Liver (tissue), 9 donors: ENCODE measurements around the gene PRPF18. TPM values are rescaled to one million over a fixed set of nuclear protein-coding genes. Genes with fewer than 3 reads are reported as not detected.

Experiments used
- DNase-seq: peaks from one replicate; pipeline ENCODE4 v3.0.0-alpha.2; 2017; ENCODE audit warnings: low spot score
- H3K27ac ChIP-seq, 2 donors: one replicate each; pipeline ENCODE4 v1.7.0; 2013; ENCODE audit warnings: inconsistent platforms in 2 of 2, low read length in 2 of 2, control low read depth in 1 of 2, low read depth in 1 of 2, mild to moderate bottlenecking in 1 of 2
- H3K27me3 ChIP-seq, 4 donors: one replicate each; pipeline versions ENCODE4 v1.6.1 to v1.7.0; 2013; ENCODE audit warnings: low read length in 3 of 4, inconsistent platforms in 1 of 4, mild to moderate bottlenecking in 1 of 4, moderate library complexity in 1 of 4; ENCODE audit not compliant: control insufficient read depth in 4 of 4, insufficient read depth in 4 of 4
- H3K36me3 ChIP-seq, 4 donors: one replicate each; pipeline versions ENCODE4 v1.6.1 to v1.7.0; 2013; ENCODE audit warnings: low read length in 3 of 4, mild to moderate bottlenecking in 3 of 4, low read depth in 1 of 4, moderate library complexity in 1 of 4; ENCODE audit not compliant: control insufficient read depth in 4 of 4, insufficient read depth in 3 of 4
- H3K4me1 ChIP-seq, 4 donors: one replicate each; pipeline versions ENCODE4 v1.6.1 to v1.7.0; 2013; ENCODE audit warnings: low read length in 3 of 4, mild to moderate bottlenecking in 3 of 4, moderate library complexity in 1 of 4; ENCODE audit not compliant: control insufficient read depth in 4 of 4, insufficient read depth in 4 of 4
- H3K4me3 ChIP-seq, 3 donors: one replicate each; pipeline versions ENCODE4 v1.6.1 to v1.7.0; 2013; ENCODE audit warnings: low read length in 3 of 3, control low read depth in 1 of 3, low read depth in 1 of 3, mild to moderate bottlenecking in 1 of 3
- H3K9ac ChIP-seq, 2 donors: one replicate each; pipeline ENCODE4 v1.7.0; 2013; ENCODE audit warnings: low read length in 2 of 2, mild to moderate bottlenecking in 2 of 2, moderate library complexity in 2 of 2, control low read depth in 1 of 2, low read depth in 1 of 2
- H3K9me3 ChIP-seq, 4 donors: one replicate each; pipeline versions ENCODE4 v1.6.1 to v1.7.0; 2013; ENCODE audit warnings: low read length in 3 of 4; ENCODE audit not compliant: control insufficient read depth in 4 of 4
- EGR1 ChIP-seq, 2 donors: IDR thresholded peaks; 2 replicates each; pipeline ENCODE4 v1.6.1; 2016 to 2018; ENCODE audit warnings: antibody characterized with exemption in 2 of 2, low read depth in 2 of 2
- FOXA1 ChIP-seq: IDR thresholded peaks from 2 replicates; pipeline ENCODE4 v1.6.1; 2016; ENCODE audit warnings: antibody characterized with exemption
- FOXA2 ChIP-seq: IDR thresholded peaks from 2 replicates; pipeline ENCODE4 v1.6.1; 2016; ENCODE audit warnings: antibody characterized with exemption
- GABPA ChIP-seq, 2 donors: IDR thresholded peaks in 1 of 2; conservative IDR thresholded peaks in 1 of 2; 2 replicates each; pipeline ENCODE4 v1.6.1; 2016; ENCODE audit warnings: antibody characterized with exemption in 2 of 2, mild to moderate bottlenecking in 1 of 2, moderate library complexity in 1 of 2
- HNF4A ChIP-seq, 2 donors: conservative IDR thresholded peaks; 2 replicates each; pipeline ENCODE4 v1.6.1; 2016; ENCODE audit warnings: antibody characterized with exemption in 2 of 2, mild to moderate bottlenecking in 2 of 2
- HNF4G ChIP-seq: IDR thresholded peaks from 2 replicates; pipeline ENCODE4 v1.6.1; 2016; ENCODE audit warnings: antibody characterized with exemption
- RAD21 ChIP-seq, 2 donors: IDR thresholded peaks; 2 replicates each; pipeline ENCODE4 v1.6.1; 2016; ENCODE audit warnings: antibody characterized with exemption in 2 of 2, mild to moderate bottlenecking in 2 of 2
- RXRA ChIP-seq, 2 donors: IDR thresholded peaks; 2 replicates each; pipeline ENCODE4 v1.6.1; 2017 to 2018; ENCODE audit warnings: antibody characterized with exemption in 2 of 2, mild to moderate bottlenecking in 1 of 2
- SP1 ChIP-seq: IDR thresholded peaks from 2 replicates; pipeline ENCODE4 v1.6.1; 2018; ENCODE audit warnings: antibody characterized with exemption, mild to moderate bottlenecking
- TAF1 ChIP-seq: conservative IDR thresholded peaks from 2 replicates; pipeline ENCODE4 v1.6.1; 2016; ENCODE audit warnings: antibody characterized with exemption, mild to moderate bottlenecking
- YY1 ChIP-seq: IDR thresholded peaks from 2 replicates; pipeline ENCODE4 v1.6.1; 2016; ENCODE audit warnings: antibody characterized with exemption, mild to moderate bottlenecking
- WGBS: extraction: QIAGEN DNeasy Blood & Tissue Kit; methylation state at CpG from one replicate; pipeline ENCODE4 v1.1.7; 2013; 5-methylcytosine and 5-hydroxymethylcytosine counted together
- polyA plus RNA-seq, 2 donors: library from polyadenylated mRNA; stranded (reverse) in 1 of 2; unstranded in 1 of 2; fragments of 200-250 nt in 1 of 2; fragments of >200 nt in 1 of 2; fragmentation: Nextera tagmentation in 1 of 2; extraction: Ambion mirVana in 1 of 2; gene quantifications; one replicate each; pipeline versions ENCODE4 v1.2.1 to v1.2.3, GENCODE V29; 2013 to 2015
- total RNA-seq, 2 donors: library from RNA; depleted of rRNA; stranded (reverse); fragments of >200 nt; gene quantifications; one replicate each; pipeline ENCODE4 v1.2.3, GENCODE V29; 2014
- TF ChIP-seq, protein P1 (sequence below): IDR thresholded peaks from 2 replicates; pipeline ENCODE4 v1.6.1; 2016; ENCODE audit warnings: antibody characterized with exemption
- TF ChIP-seq, protein P2 (sequence below): IDR thresholded peaks from 2 replicates; pipeline ENCODE4 v1.6.1; 2016; ENCODE audit warnings: antibody characterized with exemption, mild to moderate bottlenecking
- TF ChIP-seq, protein P3 (sequence below): fragments of 150-350 bp; IDR thresholded peaks from 2 replicates; pipeline ENCODE4 v1.5.1; 2017; ENCODE audit warnings: improper control_type of control experiment, low read depth, low read length; ENCODE audit not compliant: missing input control
- TF ChIP-seq, protein P4 (sequence below): IDR thresholded peaks from 2 replicates; pipeline ENCODE4 v1.6.1; 2016; ENCODE audit warnings: antibody characterized with exemption
- TF ChIP-seq, protein P5 (sequence below): IDR thresholded peaks from 2 replicates; pipeline ENCODE4 v1.6.1; 2016; ENCODE audit warnings: antibody characterized with exemption
- donor health status: healthy.
- donor health status: healthy.
- donor health status: healthy.
- donor health status: healthy.
- donor health status: healthy.

Gene PRPF18
- total and polyA plus RNA-seq, 4 donors: 10.0 to 28.3 (median 14.5) TPM

DNA sequence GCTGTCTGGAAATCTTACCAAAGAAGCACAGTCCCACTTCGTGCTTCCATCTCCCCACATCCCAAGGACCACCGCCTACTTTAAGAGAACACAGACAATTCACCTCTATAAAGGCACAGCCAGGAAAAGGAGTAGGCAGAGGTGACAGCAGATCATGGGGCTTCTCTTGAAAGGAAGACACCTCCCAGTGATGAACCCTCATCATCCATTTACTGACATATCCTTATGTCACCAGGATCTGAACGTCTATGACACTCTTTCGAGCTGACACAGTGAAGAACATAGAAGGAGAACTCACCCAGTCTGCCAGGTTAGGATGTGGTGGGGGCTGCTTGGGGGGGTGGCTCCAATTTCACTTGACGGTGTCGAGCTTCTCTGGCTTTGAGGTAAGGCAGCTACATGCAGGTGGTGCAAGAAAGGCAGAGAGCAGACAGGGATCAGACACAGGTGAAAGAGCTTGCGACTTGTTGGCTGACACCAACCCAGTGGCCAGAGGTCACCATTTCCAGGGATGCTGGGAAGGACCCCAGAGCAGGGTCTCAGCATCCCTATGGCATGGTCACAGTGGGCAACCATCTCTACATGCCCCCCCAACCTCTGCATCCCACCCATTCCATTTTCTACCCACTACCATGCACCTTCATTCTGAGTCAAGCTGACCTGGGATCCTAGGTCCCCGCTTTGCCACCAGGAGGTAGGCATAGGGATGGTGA lies 67.5 kb downstream of the PRPF18 start:
- no peak for DNase-seq
- Histone ChIP-seq H3K27me3 (no peaks in the 10 kb centered on the region), H3K9me3 (no peaks in the 10 kb centered on the region), H3K9ac (no peak overlapping the region), H3K4me1 (peaks cover 0 to 3% (median 0%) of the 10 kb centered on the region in 4 donors), H3K27ac (no peak overlapping the region), H3K4me3 (no peak overlapping the region), H3K36me3 (peaks cover 9 to 67% (median 49%) of the 10 kb centered on the region in 4 donors)
- 95% methylated on average over 8 of the region's 8 CpGs for WGBS
- TF ChIP-seq, protein P1, sequence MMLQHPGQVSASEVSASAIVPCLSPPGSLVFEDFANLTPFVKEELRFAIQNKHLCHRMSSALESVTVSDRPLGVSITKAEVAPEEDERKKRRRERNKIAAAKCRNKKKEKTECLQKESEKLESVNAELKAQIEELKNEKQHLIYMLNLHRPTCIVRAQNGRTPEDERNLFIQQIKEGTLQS: no peak
- TF ChIP-seq, protein P2, sequence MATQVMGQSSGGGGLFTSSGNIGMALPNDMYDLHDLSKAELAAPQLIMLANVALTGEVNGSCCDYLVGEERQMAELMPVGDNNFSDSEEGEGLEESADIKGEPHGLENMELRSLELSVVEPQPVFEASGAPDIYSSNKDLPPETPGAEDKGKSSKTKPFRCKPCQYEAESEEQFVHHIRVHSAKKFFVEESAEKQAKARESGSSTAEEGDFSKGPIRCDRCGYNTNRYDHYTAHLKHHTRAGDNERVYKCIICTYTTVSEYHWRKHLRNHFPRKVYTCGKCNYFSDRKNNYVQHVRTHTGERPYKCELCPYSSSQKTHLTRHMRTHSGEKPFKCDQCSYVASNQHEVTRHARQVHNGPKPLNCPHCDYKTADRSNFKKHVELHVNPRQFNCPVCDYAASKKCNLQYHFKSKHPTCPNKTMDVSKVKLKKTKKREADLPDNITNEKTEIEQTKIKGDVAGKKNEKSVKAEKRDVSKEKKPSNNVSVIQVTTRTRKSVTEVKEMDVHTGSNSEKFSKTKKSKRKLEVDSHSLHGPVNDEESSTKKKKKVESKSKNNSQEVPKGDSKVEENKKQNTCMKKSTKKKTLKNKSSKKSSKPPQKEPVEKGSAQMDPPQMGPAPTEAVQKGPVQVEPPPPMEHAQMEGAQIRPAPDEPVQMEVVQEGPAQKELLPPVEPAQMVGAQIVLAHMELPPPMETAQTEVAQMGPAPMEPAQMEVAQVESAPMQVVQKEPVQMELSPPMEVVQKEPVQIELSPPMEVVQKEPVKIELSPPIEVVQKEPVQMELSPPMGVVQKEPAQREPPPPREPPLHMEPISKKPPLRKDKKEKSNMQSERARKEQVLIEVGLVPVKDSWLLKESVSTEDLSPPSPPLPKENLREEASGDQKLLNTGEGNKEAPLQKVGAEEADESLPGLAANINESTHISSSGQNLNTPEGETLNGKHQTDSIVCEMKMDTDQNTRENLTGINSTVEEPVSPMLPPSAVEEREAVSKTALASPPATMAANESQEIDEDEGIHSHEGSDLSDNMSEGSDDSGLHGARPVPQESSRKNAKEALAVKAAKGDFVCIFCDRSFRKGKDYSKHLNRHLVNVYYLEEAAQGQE: no peak
- TF ChIP-seq GABPA (IDR thresholded peaks at IDR 0.05 in 1 of 2, conservative IDR thresholded peaks at IDR 0.05 in 1 of 2) (no peak), FOXA2 (no peak), EGR1 (IDR thresholded peaks at IDR 0.05; ENCODE audit: low read depth in 2 of 2) (no peak), FOXA1 (no peak), RXRA (IDR thresholded peaks at IDR 0.05) (no peak), TAF1 (no peak), HNF4A (conservative IDR thresholded peaks at IDR 0.05) (no peak), RAD21 (IDR thresholded peaks at IDR 0.05) (no peak), SP1 (no peak)
- TF ChIP-seq, protein P3, sequence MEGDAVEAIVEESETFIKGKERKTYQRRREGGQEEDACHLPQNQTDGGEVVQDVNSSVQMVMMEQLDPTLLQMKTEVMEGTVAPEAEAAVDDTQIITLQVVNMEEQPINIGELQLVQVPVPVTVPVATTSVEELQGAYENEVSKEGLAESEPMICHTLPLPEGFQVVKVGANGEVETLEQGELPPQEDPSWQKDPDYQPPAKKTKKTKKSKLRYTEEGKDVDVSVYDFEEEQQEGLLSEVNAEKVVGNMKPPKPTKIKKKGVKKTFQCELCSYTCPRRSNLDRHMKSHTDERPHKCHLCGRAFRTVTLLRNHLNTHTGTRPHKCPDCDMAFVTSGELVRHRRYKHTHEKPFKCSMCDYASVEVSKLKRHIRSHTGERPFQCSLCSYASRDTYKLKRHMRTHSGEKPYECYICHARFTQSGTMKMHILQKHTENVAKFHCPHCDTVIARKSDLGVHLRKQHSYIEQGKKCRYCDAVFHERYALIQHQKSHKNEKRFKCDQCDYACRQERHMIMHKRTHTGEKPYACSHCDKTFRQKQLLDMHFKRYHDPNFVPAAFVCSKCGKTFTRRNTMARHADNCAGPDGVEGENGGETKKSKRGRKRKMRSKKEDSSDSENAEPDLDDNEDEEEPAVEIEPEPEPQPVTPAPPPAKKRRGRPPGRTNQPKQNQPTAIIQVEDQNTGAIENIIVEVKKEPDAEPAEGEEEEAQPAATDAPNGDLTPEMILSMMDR: no peak
- TF ChIP-seq, protein P4, sequence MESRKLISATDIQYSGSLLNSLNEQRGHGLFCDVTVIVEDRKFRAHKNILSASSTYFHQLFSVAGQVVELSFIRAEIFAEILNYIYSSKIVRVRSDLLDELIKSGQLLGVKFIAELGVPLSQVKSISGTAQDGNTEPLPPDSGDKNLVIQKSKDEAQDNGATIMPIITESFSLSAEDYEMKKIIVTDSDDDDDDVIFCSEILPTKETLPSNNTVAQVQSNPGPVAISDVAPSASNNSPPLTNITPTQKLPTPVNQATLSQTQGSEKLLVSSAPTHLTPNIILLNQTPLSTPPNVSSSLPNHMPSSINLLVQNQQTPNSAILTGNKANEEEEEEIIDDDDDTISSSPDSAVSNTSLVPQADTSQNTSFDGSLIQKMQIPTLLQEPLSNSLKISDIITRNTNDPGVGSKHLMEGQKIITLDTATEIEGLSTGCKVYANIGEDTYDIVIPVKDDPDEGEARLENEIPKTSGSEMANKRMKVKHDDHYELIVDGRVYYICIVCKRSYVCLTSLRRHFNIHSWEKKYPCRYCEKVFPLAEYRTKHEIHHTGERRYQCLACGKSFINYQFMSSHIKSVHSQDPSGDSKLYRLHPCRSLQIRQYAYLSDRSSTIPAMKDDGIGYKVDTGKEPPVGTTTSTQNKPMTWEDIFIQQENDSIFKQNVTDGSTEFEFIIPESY: no peak
- TF ChIP-seq, protein P5, sequence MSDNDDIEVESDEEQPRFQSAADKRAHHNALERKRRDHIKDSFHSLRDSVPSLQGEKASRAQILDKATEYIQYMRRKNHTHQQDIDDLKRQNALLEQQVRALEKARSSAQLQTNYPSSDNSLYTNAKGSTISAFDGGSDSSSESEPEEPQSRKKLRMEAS: no peak

DNA sequence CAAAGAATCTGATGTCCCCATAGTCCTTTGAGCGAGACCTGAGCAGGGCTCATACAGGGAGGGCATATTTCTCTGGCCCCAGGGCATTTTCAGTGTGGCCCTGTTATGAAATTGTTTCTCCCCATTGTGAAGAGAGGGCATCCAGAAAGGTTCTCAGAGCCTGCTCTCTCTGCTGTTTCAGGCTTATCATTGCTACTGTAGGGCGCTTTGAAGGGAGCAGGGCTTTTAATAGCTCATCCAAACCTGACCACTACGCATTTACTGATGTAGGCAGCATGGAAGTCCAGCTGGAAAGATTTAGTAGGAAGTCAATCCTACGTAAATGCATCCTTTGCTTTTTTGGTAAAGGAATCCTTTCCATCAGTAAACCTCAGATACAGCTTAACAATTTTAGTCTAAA lies 68.1 kb downstream of the PRPF18 start:
- TF ChIP-seq, protein P4: no peak
- no peak for TF ChIP-seq YY1
- TF ChIP-seq HNF4G: no peak
- no peak for TF ChIP-seq FOXA1
- no peak for TF ChIP-seq HNF4A (conservative IDR thresholded peaks at IDR 0.05)
- TF ChIP-seq RXRA (IDR thresholded peaks at IDR 0.05): no peak
- TF ChIP-seq, protein P1: no peak
- no peak for TF ChIP-seq TAF1
- no peak for TF ChIP-seq GABPA (IDR thresholded peaks at IDR 0.05 in 1 of 2, conservative IDR thresholded peaks at IDR 0.05 in 1 of 2)
- Histone ChIP-seq H3K27ac (no peak overlapping the region), H3K9ac (no peak overlapping the region), H3K36me3 (peaks cover 9 to 67% (median 48%) of the 10 kb centered on the region in 4 donors), H3K27me3 (no peaks in the 10 kb centered on the region), H3K4me3 (no peak overlapping the region), H3K4me1 (peaks cover 0 to 8% (median 0%) of the 10 kb centered on the region in 4 donors), H3K9me3 (no peaks in the 10 kb centered on the region)
- 94% methylated on average over 4 of the region's 4 CpGs for WGBS
- DNase-seq: no peak
